ENCODE results near the gene ADAM15.

Gene ADAM15

DNA sequence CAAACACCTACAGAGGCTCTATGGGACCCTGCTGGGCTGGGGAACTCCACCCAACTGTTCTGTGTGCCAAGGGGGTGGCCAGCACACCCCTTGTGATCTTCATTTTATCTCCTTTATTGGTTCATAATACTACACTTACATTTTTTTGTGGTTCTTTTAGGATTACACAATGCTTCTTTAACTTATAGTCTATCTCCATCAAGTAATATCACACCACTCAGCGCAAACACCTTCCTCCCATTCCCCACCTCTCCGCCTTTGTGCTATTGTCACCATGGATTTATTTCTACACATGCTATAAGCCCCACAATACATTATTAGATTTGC is 43.5 kb downstream of the ADAM15 start:
- no peak overlapping the region for H3K4me3 ChIP-seq (replicated peaks; ENCODE audit: low read depth, low read length)
- no peak for DNase-seq (ENCODE audit: extremely low read depth, low read depth)
- TF ChIP-seq, protein P1, sequence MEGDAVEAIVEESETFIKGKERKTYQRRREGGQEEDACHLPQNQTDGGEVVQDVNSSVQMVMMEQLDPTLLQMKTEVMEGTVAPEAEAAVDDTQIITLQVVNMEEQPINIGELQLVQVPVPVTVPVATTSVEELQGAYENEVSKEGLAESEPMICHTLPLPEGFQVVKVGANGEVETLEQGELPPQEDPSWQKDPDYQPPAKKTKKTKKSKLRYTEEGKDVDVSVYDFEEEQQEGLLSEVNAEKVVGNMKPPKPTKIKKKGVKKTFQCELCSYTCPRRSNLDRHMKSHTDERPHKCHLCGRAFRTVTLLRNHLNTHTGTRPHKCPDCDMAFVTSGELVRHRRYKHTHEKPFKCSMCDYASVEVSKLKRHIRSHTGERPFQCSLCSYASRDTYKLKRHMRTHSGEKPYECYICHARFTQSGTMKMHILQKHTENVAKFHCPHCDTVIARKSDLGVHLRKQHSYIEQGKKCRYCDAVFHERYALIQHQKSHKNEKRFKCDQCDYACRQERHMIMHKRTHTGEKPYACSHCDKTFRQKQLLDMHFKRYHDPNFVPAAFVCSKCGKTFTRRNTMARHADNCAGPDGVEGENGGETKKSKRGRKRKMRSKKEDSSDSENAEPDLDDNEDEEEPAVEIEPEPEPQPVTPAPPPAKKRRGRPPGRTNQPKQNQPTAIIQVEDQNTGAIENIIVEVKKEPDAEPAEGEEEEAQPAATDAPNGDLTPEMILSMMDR (IDR thresholded peaks at IDR 0.05; ENCODE audit: low read depth, low read length, missing control alignments), result no peak

DNA sequence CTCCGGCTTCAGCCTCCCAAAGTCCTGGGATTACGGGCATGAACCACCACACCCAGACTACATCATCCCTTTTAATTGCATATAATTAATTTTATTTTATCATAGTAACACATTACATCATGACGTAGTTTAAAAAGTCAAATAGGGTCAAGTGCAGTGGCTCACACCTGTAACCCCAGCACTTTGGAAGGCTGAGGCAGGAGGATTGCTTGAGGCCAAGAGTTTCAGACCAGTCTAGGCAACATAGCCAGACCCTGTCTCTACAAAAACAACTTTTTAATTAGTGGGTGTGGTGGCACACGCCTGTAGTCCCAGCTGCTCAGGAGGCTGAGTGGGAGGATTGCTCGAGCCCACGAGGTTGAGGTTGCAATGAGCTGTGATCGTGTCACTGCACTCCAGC is 48.2 kb downstream of the ADAM15 start:
- TF ChIP-seq, protein P1 (IDR thresholded peaks at IDR 0.05; ENCODE audit: low read depth, low read length, missing control alignments), result no peak
- no peak for DNase-seq (ENCODE audit: extremely low read depth, low read depth)
- no peak overlapping the region for H3K4me3 ChIP-seq (replicated peaks; ENCODE audit: low read depth, low read length)

DNA sequence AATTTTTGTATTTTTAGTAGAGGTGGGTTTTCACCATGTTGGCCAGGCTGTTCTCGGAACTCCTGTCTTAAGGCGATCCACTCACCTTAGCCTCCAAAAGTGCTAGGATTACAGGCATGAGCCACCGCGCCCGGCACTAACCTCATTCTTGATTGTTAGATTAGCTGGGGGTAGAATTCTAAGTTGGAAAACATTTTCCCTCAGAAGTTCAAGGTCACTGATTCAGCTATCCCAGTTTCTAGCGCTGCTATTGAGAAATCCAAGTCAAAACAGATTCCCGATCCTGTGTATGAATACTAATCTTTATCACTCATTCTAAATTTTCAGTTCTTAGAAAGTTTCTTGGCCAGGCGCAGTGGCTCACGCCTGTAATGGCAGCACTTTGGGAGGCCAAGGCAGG is 52.2 kb downstream of the ADAM15 start:
- no peak overlapping the region for H3K4me3 ChIP-seq (replicated peaks; ENCODE audit: low read depth, low read length)
- no peak for DNase-seq (ENCODE audit: extremely low read depth, low read depth)
- TF ChIP-seq, protein P1 (IDR thresholded peaks at IDR 0.05; ENCODE audit: low read depth, low read length, missing control alignments), result no peak

DNA sequence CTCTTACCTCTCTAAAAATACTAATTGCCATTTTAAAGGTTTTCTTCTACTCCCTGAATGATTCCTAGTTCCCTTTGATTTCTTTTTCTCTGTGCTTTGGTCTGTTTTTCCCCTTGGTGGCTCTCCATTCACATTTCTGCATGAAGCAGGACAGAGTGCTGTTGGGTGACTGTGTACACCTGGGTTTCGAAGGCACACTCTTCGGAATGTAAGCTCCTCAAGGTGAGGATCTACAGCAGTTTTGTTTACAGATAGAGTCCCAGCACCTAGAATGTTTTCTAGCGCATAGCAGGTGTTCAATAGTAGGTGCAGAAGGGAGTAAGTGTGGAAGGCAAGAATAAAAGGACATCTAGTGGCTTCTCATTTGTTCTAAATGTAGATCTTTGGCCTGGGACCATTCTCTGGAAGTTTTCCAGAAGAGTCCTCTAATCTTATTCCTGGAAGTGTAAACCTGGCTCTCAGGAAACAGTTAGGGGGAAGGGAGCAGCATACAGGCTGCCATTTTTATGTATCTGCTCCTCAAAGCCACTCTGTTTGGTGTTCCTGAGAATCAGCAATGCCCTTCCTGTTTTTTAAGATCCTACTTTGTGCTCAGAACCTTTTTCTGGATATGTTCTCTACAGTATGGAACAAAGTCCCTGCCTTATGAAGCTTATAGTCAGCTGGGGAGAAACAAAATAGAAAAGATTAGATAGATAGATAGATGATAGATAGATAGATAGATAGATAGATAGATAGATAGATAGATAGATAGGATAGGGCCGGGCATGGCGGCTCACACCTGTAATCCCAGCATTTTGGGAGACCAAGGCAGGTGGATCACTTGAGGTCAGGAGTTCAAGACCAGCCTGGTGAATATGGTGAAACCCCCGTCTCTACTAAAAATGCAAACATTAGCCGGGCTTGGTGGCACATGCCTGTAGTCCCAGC is 53.8 kb downstream of the ADAM15 start:
- TF ChIP-seq, protein P1 (IDR thresholded peaks at IDR 0.05; ENCODE audit: low read depth, low read length, missing control alignments), result no peak
- no peak overlapping the region for H3K4me3 ChIP-seq (replicated peaks; ENCODE audit: low read depth, low read length)
- DNase-seq (ENCODE audit: extremely low read depth, low read depth), result no peak

DNA sequence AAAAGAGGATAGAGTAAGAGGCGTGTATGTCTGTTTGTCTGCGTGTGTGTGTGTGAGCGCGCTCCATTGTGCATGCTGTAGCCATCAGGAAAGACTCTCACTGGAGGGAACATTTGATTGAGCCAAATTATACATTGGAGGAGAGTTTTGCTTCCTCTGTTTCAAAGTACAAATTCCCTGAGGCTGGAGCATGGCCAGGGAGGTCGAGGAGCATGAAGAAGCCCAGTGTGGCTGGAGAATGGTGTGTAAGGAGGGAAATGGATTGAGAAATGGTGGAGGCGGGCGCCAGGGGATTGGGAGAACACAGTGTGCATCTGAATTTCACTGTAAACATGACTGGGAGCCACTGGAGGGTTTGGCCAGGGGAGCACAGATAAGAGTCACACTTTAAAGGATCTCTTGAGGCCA is 54.5 kb downstream of the ADAM15 start:
- TF ChIP-seq, protein P1 (IDR thresholded peaks at IDR 0.05; ENCODE audit: low read depth, low read length, missing control alignments), result no peak
- DNase-seq (ENCODE audit: extremely low read depth, low read depth), result no peak
- no peak overlapping the region for H3K4me3 ChIP-seq (replicated peaks; ENCODE audit: low read depth, low read length)

DNA sequence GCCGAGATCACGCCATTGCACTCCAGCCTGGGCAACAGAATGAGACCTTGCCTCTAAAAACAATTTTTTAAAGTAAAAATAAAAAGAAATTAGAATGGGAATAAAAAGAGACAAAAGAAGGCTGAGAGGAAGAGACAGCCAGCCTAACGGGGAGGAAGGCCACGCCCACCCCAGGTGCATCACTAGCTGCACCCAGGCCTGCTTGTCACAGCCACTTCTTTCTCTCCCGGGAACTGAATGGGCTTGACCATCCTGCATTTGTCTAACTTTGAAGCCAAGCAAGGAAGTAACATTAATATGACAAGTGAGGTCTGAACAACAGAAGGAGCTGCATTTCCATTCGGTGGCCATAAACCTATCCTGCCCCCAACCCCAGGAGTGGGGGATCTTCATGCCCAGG is 55.7 kb downstream of the ADAM15 start:
- TF ChIP-seq, protein P1 (IDR thresholded peaks at IDR 0.05; ENCODE audit: low read depth, low read length, missing control alignments), result no peak
- H3K4me3 ChIP-seq (replicated peaks; ENCODE audit: low read depth, low read length), result no peak overlapping the region
- DNase-seq (ENCODE audit: extremely low read depth, low read depth), result no peak
